HepG2 (cell line): ENCODE data around the gene THRA. TPM values are rescaled to one million over a fixed set of nuclear protein-coding genes. Genes with fewer than 3 reads are reported as not detected.
A peak's percentile ranks its signal among the peaks of the same experiment; 100 is the strongest.

Experiments
- DPF2 ChIP-seq: sonication (generic); formaldehyde crosslinking; IDR thresholded peaks from 2 replicates; pipeline ENCODE4 v1.4.0; 2020; ENCODE audit warnings: mild to moderate bottlenecking, low read depth, missing genetic modification reagents, borderline replicate concordance
- GLMP ChIP-seq: sonication (generic); formaldehyde crosslinking; IDR thresholded peaks from 2 replicates; pipeline ENCODE4 v1.9.0; 2021; ENCODE audit warnings: missing genetic modification reagents, mild to moderate bottlenecking, borderline replicate concordance
- GMEB2 ChIP-seq: IDR thresholded peaks from 2 replicates; pipeline ENCODE4 v1.6.1; 2016; ENCODE audit warnings: missing biosample characterization, missing genetic modification reagents, low read depth
- KMT2B ChIP-seq: IDR thresholded peaks from 2 replicates; pipeline ENCODE4 v1.6.1; 2016; ENCODE audit warnings: missing genetic modification reagents, missing compliant biosample characterization
- MIER3 ChIP-seq: IDR thresholded peaks from 2 replicates; pipeline ENCODE4 v1.6.1; 2016; ENCODE audit warnings: missing compliant biosample characterization, borderline replicate concordance
- RFXANK ChIP-seq: IDR thresholded peaks from 2 replicates; pipeline ENCODE4 v1.6.1; 2016
- RNF2 ChIP-seq: fragments of 450-650 bp; conservative IDR thresholded peaks from 2 replicates; pipeline ENCODE4 v1.6.1; 2016; ENCODE audit warnings: low read depth
- SNAPC4 ChIP-seq: sonication (generic); formaldehyde crosslinking; IDR thresholded peaks from 2 replicates; pipeline ENCODE4 v1.4.0; 2020; ENCODE audit warnings: mild to moderate bottlenecking, missing genetic modification reagents
- THAP7 ChIP-seq: sonication (generic); formaldehyde crosslinking; IDR thresholded peaks from 2 replicates; pipeline ENCODE4 v1.8.1; 2023; ENCODE audit warnings: mild to moderate bottlenecking, missing genetic modification reagents
- ZBTB3 ChIP-seq: sonication (generic); formaldehyde crosslinking; IDR thresholded peaks from 2 replicates; pipeline ENCODE4 v1.4.0; 2020; ENCODE audit warnings: low read depth, mild to moderate bottlenecking, moderate library complexity, missing genetic modification reagents, borderline replicate concordance
- ZBTB33 ChIP-seq: sonication (generic); formaldehyde crosslinking; IDR thresholded peaks from 2 replicates; pipeline ENCODE4 v1.4.0; 2020; ENCODE audit warnings: missing genetic modification reagents
- ZMAT5 ChIP-seq: sonication (generic); formaldehyde crosslinking; IDR thresholded peaks from 2 replicates; pipeline ENCODE4 v1.5.0; 2020; ENCODE audit warnings: mild to moderate bottlenecking, low read depth, missing genetic modification reagents, borderline replicate concordance
- ZNF354B ChIP-seq: sonication (generic); formaldehyde crosslinking; IDR thresholded peaks from 2 replicates; pipeline ENCODE4 v1.8.0; 2022; ENCODE audit warnings: mild to moderate bottlenecking, missing genetic modification reagents
- ZNF44 ChIP-seq: sonication (generic); formaldehyde crosslinking; IDR thresholded peaks from 2 replicates; pipeline ENCODE4 v1.5.1; 2020; ENCODE audit warnings: mild to moderate bottlenecking, missing genetic modification reagents
- ZNF670 ChIP-seq: sonication (generic); formaldehyde crosslinking; IDR thresholded peaks from 2 replicates; pipeline ENCODE4 v1.8.0; 2022; ENCODE audit warnings: mild to moderate bottlenecking, missing genetic modification reagents, borderline replicate concordance
- ZNF790 ChIP-seq: sonication (generic); formaldehyde crosslinking; IDR thresholded peaks from 2 replicates; pipeline ENCODE4 v1.8.0; 2022; ENCODE audit warnings: missing genetic modification reagents, mild to moderate bottlenecking, borderline replicate concordance
- ZSCAN9 ChIP-seq: IDR thresholded peaks from 2 replicates; pipeline ENCODE4 v1.6.1; 2016; ENCODE audit warnings: borderline replicate concordance
- polyA plus RNA-seq, 8 experiments: library from polyadenylated mRNA; depleted of rRNA in 3 of 8; stranded (reverse) in 7 of 8; unstranded in 1 of 8; fragments of >200 nt; fragmentation: Illumina TruSeq in 4 of 8; extraction: Trizol in 4 of 8; gene quantifications; 2 replicates each; pipeline versions ENCODE4 v1.2.1 to v1.2.3, GENCODE V29; 2011 to 2016; ENCODE audit warnings: low read depth in 4 of 8, missing spikeins in 1 of 8, mixed read lengths in 1 of 8; ENCODE audit not compliant: insufficient read depth in 1 of 8
- total RNA-seq, 5 experiments: library from RNA; depleted of rRNA; stranded (reverse); fragments of >200 nt; fragmentation: Illumina TruSeq; extraction: Trizol; gene quantifications; 2 replicates each; pipeline ENCODE4 v1.2.3, GENCODE V29; 2016; ENCODE audit warnings: low read depth in 1 of 5

The THRA gene
- total and polyA plus RNA-seq, 2 of the 13 experiments (the other 11 are each of a cell fraction or from before 2014, with no cell fraction given): 8.0 to 9.9 TPM

GRCh38 chr17:40100669-40101366 lies 38.1 kb downstream of the THRA start (continued):
- TF ChIP-seq ZNF354B (peak; percentile 44; the same call in 1 of the 2 replicates), GMEB2 (peak; percentile 62), RFXANK (CRISPR knock-in tag) (peak; percentile 56; the same call in 1 of the 2 replicates), ZBTB3 (CRISPR knock-in tag) (peak; percentile 98), RNF2 (0 out of 2 replicates have a peak, but pooled peaks have one; percentile 21), THAP7 (peak; percentile 93; the same call in 1 of the 2 replicates), KMT2B (CRISPR knock-in tag) (peak; percentile 74), ZBTB33 (CRISPR knock-in tag) (peak; percentile 10; the same call in 1 of the 2 replicates), ZNF44 (peak; percentile 99), MIER3 (CRISPR knock-in tag) (peak; percentile 75; the same call in 1 of the 2 replicates), DPF2 (CRISPR knock-in tag) (peak; percentile 74), ZNF790 (no peak; the same call in none of the 2 replicates), GLMP (CRISPR knock-in tag) (no peak; the same call in 1 of the 2 replicates), SNAPC4 (CRISPR knock-in tag) (peak; percentile 86), ZMAT5 (no peak), ZNF670 (CRISPR knock-in tag) (peak; percentile 79; the same call in 1 of the 2 replicates), ZSCAN9 (peak; percentile 99)
